Fibroblast of skin of left quadriceps (primary cell): ENCODE results near the gene RAB25.
"Not testable (repeated sequence)": the region's sequence is repeated elsewhere in the genome, so short reads cannot be mapped to it uniquely, and the experiment has no call there.

ENCODE experiments used
- DNase-seq, 2 experiments: peaks; one replicate each; pipeline ENCODE4 v3.0.0-alpha.2; 2013; ENCODE audit warnings: low read depth in 2 of 2

The RAB25 gene

DNA sequence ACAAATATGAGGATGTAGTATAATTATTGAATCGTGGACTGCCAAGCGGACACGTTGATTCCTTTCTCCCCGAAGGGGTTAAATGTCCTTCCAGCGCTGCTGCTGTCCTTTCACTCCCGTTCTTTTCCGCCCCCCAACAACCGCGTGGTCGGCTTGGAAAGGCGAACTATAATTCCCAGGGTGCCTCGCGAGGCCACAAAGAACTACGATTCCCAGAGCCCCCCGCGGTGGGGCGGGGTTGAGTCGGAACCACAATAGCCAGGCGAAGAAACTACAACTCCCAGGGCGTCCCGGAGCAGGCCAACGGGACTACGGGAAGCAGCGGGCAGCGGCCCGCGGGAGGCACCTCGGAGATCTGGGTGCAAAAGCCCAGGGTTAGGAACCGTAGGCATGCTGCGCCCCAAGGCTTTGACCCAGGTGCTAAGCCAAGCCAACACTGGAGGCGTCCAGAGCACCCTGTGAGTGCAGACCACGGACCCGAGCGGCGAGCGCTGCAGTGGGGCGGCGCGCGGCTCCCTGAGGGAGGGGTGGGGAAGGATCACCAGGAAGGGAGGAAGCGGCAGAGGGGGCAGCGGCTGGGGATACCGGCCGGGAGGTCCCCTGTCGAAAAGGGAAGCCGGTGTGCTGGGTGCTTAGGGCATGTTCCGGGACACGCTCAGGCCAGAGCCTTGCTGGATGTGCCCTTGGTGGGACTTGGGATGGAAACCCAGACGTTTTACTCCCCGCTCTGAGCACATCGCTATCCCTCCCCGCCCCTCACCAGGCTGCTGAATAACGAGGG, 6.3 kb upstream of the RAB25 start, which contains the start of gene LAMTOR2:
TSS of gene LAMTOR2 (plus strand) at position 283 of the 781 bp plus-strand sequence. CDS start at position 391, 108 bp downstream.
- peak; percentile 92 to 93 for DNase-seq

- no peak for DNase-seq
Observed at GRCh38 chr1:156055281-156056048, 5.5 kb upstream of the RAB25 start.

DNA sequence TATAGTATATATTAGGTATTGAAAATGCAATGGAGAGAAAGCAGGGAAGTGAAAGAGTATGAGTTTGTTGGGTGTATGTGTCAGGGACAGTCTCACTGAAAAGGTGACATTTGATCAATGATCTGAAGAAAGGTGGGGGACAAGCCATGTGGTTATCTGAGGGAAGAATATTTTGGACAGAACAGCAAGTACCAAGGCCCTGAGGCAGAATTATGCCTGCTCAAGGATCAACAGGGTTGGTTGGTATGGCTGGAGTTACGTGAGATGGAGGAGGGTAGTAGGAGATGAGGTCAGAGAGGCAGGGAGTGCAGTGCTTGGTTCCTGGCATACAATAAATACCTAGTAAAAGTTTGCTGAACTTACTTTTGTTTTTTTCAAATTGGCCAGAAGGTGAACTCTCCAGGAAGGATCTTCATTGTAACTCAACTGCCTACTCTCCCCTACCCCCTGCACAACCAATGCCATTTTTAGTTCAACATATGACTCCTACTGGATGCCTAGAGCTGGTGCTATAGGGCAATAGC, 4.6 kb upstream of the RAB25 start:
- no peak for DNase-seq

GRCh38 chr1:156062189-156062588, 1.2 kb downstream of the RAB25 start:
- DNase-seq, result no peak

DNA sequence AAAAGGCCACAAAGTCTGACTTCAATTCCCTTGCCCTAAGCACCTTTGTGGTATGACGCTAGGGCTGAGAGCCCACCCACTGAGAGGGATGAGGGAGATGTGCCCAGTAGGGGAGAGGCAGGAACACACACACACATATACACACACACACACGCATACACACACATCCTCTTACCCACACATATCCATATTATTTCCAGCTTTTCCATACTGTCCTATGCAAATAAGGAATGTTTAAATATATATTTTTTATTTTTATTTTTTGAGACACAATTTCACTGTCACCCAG, 3.0 kb downstream of the RAB25 start:
- DNase-seq, result no peak

DNA sequence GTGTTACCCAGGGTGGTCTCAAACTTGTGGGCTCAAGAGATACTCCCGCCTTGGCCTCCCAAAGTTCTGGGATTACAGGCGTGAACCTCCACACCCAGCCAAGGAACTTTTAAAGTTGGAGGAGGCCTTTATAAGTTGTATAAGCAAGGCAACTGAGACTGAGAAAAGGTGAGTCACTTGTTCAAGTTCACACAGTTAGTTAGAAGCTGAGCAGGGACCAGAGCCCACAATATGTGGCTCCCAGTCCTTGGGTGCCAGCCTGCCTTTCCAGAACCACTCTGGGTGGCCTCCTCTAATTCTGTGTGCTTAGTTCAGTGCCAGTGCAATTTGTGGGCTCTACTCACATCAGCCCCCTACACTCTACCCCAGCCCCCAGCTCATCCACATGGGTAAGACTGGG, 3.7 kb downstream of the RAB25 start:
- DNase-seq, result no peak

DNA sequence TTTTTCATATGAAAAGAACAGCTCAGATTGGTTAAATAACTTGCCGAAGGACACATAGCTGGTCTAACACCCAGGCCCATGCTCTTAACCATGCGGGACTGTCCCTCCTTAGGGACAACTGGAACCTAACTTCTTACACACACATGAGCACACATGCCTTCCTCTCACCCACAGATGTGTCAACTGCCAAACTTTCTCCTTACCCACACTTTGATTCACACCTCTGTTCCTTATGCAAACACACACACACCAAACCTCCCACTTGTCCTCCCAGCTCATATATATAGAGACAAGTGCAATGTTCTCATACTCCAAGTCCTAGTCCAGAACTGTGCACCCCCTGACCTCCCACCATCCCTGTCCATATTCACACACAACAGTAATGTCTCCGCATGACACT, 4.3 kb downstream of the RAB25 start:
- no peak for DNase-seq

- no peak for DNase-seq
Observed at GRCh38 chr1:156065871-156066270, 4.9 kb downstream of the RAB25 start.

- DNase-seq, result no peak
Observed at GRCh38 chr1:156067262-156067661, 6.3 kb downstream of the RAB25 start.

GRCh38 chr1:156069490-156070455, 8.8 kb downstream of the RAB25 start:
- no peak for DNase-seq

DNA sequence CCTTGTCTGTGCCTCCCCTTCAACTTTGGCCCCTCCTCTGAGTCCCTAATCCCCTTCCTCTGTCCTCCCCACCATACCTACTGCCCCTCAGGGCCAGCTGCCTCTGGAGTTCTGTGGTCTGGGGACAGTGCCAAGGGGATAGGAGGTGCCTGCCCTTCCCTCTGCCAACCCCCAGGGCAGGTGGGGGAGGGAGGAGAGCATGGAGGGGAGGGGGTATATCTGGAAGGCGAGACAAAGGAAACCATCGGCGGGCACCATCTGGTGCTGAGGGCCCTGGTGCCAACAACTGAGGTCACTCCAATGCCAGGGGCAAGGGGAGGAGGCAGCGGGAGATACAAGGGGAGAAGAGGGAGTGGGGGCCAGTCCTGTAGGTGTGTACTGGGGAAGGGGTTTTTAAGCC, 9.6 kb downstream of the RAB25 start:
- no peak for DNase-seq

DNA sequence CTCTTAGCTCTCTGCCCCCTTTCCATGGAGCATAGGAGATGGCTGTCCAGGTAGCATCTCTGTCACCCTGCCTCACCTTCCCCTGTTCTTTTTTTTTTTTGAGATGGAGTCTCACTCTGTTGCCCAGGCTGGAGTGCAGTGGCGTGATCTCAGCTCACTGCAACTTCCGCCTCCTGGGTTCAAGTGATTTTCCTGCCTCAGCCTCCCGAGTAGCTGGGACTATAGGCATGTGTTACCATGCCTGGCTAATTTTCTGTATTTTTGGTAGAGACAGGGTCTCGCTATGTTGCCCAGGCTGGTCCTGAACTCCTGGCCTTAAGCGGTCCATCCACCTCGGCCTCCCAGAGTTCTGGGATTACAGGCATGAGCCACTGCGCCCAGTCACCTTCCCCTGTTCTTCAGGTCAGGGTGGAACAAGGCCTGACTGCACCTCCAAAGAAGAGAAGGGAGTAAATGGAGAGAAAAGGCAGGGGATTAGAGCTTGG, 10.4 kb downstream of the RAB25 start:
- not testable (repeated sequence) for DNase-seq

GRCh38 chr1:156072251-156072650, 11.3 kb downstream of the RAB25 start:
- no peak for DNase-seq

GRCh38 chr1:156073110-156073687, 12.2 kb downstream of the RAB25 start:
- no peak for DNase-seq

GRCh38 chr1:156073740-156074139, 12.8 kb downstream of the RAB25 start:
- DNase-seq, result no peak

- no peak for DNase-seq
Observed at GRCh38 chr1:156074661-156075060, 13.7 kb downstream of the RAB25 start.

DNA sequence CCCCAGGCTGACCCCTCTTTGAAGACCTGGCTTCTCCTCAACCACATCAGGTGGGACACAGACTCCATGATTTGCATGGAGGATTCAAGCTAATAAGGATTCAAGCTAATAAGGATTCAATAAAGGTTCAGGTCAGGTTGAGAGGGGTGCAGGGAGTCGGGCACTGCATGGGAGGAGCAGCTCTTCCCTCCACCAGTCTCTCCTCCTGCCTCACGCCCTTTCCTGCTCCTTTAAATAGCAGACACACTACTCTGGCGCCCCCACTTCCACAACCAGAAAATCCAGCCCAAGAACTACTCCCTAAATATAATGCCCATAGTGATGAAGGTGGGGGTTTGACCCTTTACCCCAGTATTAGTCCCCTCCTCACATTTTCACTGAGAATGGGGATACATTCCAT, 14.2 kb downstream of the RAB25 start:
- no peak for DNase-seq

- no peak for DNase-seq
Observed at GRCh38 chr1:156075775-156076204, 14.8 kb downstream of the RAB25 start.

DNA sequence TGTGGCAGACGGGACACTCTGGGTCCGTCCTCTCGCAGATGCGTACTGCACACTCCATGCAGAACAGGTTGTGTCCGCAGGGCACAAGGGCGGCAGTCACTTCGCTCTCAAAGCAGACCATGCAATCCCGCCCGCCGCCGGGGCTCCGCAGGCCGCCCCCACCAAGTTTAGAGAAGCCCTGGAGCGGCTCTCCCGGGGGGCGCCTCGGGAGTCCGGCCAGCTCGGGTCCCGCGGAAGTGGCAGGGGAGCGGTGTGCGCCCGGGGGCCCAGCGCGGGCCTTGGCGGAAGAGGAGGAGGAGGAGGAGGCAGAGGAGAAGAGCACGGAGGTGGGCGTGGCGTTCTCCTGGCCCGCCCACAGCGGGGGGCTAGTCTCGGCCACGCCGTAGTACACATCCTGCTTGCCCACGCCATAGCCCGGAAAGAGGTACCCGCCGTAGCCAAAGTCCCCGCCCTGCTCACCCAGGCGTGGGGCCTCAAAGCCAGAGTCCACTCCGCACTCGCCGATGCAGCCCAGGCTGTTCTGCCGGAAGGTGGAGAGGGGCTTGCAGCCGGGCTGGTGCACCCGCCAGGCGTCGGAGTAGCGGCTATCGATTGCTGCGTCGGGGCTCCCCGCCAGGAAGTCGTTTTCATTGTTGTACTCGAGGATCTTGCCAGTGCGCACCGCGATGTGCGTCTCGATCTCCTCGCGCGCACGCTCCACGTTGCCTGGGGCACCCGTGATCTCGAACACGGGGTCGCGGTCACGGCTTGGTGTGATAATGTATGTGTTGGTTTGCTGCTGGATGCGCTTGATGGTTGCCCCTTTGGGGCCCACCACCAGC, 15.9 kb downstream of the RAB25 start:
- no peak for DNase-seq

DNA sequence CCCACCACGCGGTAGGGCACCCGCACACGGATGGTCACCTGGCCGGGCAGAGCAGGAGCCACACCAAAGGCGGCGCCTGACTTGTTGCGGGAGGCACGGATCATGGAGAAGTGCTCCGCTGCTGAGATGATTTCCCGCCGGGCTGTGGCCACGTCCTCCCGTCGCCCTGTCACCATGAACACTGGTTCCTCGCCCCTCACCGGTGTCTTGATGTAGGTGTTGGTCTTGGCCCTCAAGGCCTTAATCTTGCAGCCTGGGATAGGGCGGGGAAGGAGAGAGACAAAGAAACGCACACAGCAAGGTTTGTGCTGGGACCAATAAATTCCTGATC, 16.4 kb downstream of the RAB25 start:
- no peak for DNase-seq

GRCh38 chr1:156078728-156079127, 17.8 kb downstream of the RAB25 start:
- DNase-seq, result no peak
